ENCODE results near the gene RAP2B.

Gene RAP2B

DNA sequence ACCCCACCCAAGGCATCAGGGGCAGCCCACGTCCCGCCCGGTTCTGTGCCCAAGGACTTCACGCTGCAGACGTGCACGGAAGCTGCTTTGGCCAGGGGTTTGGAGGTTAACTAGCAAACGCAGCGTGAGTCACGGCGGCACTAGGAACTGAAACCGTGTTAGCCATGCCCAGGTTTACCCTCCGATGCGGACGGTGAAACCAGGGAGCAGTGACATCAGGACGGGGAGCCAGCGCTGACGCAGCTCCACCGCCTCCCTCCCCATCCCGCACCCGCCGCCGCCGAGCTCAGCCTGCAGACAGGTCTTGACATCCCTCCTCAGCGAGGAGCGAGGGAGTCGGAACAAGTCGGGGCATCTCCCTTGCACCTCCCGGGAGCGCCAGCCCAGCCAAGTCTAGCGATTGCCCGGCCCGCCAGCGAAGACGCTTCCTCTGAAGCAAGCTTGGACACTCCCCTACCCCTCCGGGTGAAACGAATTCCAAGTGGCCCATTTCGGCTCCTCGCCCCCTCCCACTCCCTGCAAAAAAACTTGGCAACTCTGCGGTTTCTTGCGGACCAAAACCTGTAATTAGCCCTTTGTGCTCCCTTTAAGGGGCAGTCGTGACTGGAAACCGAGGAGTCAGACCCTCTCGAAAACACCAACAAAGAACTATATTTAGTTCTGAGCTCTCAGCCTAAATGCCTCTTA lies 1.4 kb upstream of the RAP2B start:
- Histone ChIP-seq H2AFZ (ENCODE audit: low read length) (peak overlapping the region; percentile 51), H3K27ac (ENCODE audit: low read depth, low read length, poor library complexity, severe bottlenecking) (peak overlapping the region; percentile 69), H3K9ac (ENCODE audit: low read length) (peak overlapping the region; percentile 75), H3F3A (ENCODE audit: insufficient read depth, low read length) (no peaks in the 10 kb centered on the region), H3K79me2 (ENCODE audit: insufficient read depth, low read length) (peaks cover 10% of the 10 kb centered on the region), H3K27me3 (ENCODE audit: insufficient read depth, low read length) (no peaks in the 10 kb centered on the region), H3K4me2 (ENCODE audit: low read length) (peak overlapping the region; percentile 97), H3K4me3 (ENCODE audit: low read depth, low read length, poor library complexity, severe bottlenecking) (peak overlapping the region; percentile 84), H4K20me1 (ENCODE audit: insufficient read depth, low read length) (no peaks in the 10 kb centered on the region), H3K4me1 (ENCODE audit: insufficient read depth, low read length, severe bottlenecking) (peaks cover 35% of the 10 kb centered on the region), H3K9me2 (ENCODE audit: low read depth, low read length) (no peaks in the 10 kb centered on the region), H3K36me3 (ENCODE audit: insufficient read depth, low read length) (no peaks in the 10 kb centered on the region), H3K9me3 (ENCODE audit: low read length) (no peaks in the 10 kb centered on the region)
- no peak for TF ChIP-seq EZH2 (IDR thresholded peaks at IDR 0.05; ENCODE audit: borderline replicate concordance, low read length)
- TF ChIP-seq, protein P1, sequence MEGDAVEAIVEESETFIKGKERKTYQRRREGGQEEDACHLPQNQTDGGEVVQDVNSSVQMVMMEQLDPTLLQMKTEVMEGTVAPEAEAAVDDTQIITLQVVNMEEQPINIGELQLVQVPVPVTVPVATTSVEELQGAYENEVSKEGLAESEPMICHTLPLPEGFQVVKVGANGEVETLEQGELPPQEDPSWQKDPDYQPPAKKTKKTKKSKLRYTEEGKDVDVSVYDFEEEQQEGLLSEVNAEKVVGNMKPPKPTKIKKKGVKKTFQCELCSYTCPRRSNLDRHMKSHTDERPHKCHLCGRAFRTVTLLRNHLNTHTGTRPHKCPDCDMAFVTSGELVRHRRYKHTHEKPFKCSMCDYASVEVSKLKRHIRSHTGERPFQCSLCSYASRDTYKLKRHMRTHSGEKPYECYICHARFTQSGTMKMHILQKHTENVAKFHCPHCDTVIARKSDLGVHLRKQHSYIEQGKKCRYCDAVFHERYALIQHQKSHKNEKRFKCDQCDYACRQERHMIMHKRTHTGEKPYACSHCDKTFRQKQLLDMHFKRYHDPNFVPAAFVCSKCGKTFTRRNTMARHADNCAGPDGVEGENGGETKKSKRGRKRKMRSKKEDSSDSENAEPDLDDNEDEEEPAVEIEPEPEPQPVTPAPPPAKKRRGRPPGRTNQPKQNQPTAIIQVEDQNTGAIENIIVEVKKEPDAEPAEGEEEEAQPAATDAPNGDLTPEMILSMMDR (IDR thresholded peaks at IDR 0.05; ENCODE audit: low read length) = no peak

DNA sequence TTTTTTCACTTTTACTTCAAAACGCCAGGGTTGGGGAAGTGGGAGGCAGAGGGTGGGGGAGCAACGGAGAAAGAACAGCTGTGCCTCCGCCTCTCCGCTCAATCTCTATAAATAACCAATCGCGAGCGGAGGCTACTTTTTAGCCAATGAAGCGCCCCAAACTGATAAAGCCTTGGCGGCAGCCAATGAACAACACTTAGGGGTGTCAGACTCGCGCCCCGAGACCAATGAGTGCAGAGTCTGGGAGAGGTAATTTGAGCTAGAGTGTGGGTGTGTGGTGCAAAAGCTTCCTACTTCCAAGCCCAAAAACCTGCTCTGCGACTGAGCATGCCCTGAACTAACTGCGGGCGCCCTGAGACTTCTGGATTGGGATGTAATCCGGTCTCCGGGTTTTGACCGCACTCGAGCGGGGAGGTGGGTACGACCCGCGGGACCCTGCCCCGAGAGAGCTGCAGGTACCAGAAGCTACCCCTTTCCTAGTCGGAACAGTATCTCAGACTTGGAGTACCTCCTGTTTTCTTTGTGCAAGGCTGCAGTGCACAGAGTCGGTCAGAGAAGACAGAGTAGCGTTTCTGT lies 800 bp upstream of the RAP2B start:
- TF ChIP-seq EZH2 (IDR thresholded peaks at IDR 0.05; ENCODE audit: borderline replicate concordance, low read length) = no peak
- TF ChIP-seq, protein P1 (IDR thresholded peaks at IDR 0.05; ENCODE audit: low read length) = no peak
- Histone ChIP-seq H3K9me2 (ENCODE audit: low read depth, low read length) (no peaks in the 10 kb centered on the region), H3K9ac (ENCODE audit: low read length) (peak overlapping the region; percentile 75), H3K27ac (ENCODE audit: low read depth, low read length, poor library complexity, severe bottlenecking) (peak overlapping the region; percentile 75), H3K4me3 (ENCODE audit: low read depth, low read length, poor library complexity, severe bottlenecking) (peak overlapping the region; percentile 84), H3K27me3 (ENCODE audit: insufficient read depth, low read length) (no peaks in the 10 kb centered on the region), H4K20me1 (ENCODE audit: insufficient read depth, low read length) (no peaks in the 10 kb centered on the region), H3K4me2 (ENCODE audit: low read length) (peak overlapping the region; percentile 97), H3K36me3 (ENCODE audit: insufficient read depth, low read length) (no peaks in the 10 kb centered on the region), H3K4me1 (ENCODE audit: insufficient read depth, low read length, severe bottlenecking) (peaks cover 41% of the 10 kb centered on the region), H3F3A (ENCODE audit: insufficient read depth, low read length) (no peaks in the 10 kb centered on the region), H2AFZ (ENCODE audit: low read length) (peak overlapping the region; percentile 55), H3K79me2 (ENCODE audit: insufficient read depth, low read length) (peaks cover 10% of the 10 kb centered on the region), H3K9me3 (ENCODE audit: low read length) (no peaks in the 10 kb centered on the region)

DNA sequence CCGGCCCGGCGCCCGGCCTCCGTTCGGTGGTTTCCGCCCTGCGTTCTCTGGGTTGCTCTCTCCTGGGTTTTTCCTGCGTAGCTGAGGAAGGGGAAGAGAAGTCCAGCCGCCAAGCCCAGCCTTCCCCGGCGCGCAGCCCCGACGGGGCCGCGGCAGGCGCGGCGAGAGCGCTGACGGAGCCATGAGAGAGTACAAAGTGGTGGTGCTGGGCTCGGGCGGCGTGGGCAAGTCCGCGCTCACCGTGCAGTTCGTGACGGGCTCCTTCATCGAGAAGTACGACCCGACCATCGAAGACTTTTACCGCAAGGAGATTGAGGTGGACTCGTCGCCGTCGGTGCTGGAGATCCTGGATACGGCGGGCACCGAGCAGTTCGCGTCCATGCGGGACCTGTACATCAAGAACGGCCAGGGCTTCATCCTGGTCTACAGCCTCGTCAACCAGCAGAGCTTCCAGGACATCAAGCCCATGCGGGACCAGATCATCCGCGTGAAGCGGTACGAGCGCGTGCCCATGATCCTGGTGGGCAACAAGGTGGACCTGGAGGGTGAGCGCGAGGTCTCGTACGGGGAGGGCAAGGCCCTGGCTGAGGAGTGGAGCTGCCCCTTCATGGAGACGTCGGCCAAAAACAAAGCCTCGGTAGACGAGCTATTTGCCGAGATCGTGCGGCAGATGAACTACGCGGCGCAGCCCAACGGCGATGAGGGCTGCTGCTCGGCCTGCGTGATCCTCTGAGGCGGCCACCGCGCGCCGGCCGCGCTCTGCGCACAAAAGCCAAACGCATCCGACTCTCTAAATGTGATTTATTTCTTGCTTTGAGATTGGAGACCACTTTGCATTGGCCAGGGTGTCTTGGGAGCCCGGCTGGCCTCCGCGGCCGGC lies 727 bp downstream of the RAP2B start:
- no peaks in the 10 kb centered on the region for H3K9me3 ChIP-seq (ENCODE audit: low read length)
- peaks cover 10% of the 10 kb centered on the region for H3K79me2 ChIP-seq (ENCODE audit: insufficient read depth, low read length)
- H4K20me1 ChIP-seq (ENCODE audit: insufficient read depth, low read length) = no peaks in the 10 kb centered on the region
- H3K27ac ChIP-seq (ENCODE audit: low read depth, low read length, poor library complexity, severe bottlenecking) = no peak overlapping the region
- H3K4me1 ChIP-seq (ENCODE audit: insufficient read depth, low read length, severe bottlenecking) = peaks cover 48% of the 10 kb centered on the region
- H3K4me3 ChIP-seq (ENCODE audit: low read depth, low read length, poor library complexity, severe bottlenecking) = peak overlapping the region; percentile 84
- no peaks in the 10 kb centered on the region for H3K27me3 ChIP-seq (ENCODE audit: insufficient read depth, low read length)
- H3K36me3 ChIP-seq (ENCODE audit: insufficient read depth, low read length) = no peaks in the 10 kb centered on the region
- no peaks in the 10 kb centered on the region for H3K9me2 ChIP-seq (ENCODE audit: low read depth, low read length)
- no peaks in the 10 kb centered on the region for H3F3A ChIP-seq (ENCODE audit: insufficient read depth, low read length)
- peak overlapping the region; percentile 97 for H3K4me2 ChIP-seq (ENCODE audit: low read length)
- peak overlapping the region; percentile 73 for H3K9ac ChIP-seq (ENCODE audit: low read length)
- no peak for TF ChIP-seq EZH2 (IDR thresholded peaks at IDR 0.05; ENCODE audit: borderline replicate concordance, low read length)
- TF ChIP-seq, protein P1 (IDR thresholded peaks at IDR 0.05; ENCODE audit: low read length) = no peak
- H2AFZ ChIP-seq (ENCODE audit: low read length) = 0 out of 2 replicates have a peak overlapping the region, but pooled peaks have one; percentile 4
